Testis (tissue), 2 donors: ENCODE data around the gene VIPAS39.

Experiments used
- POLR2A ChIP-seq: fragments of 450-650 bp; IDR thresholded peaks from one replicate; pipeline ENCODE4 v1.6.1; 2017; ENCODE audit warnings: antibody characterized with exemption, mild to moderate bottlenecking, moderate library complexity
- TF ChIP-seq, protein P1 (sequence below), 3 experiments: fragments of 450-650 bp in 2 of 3; fragments of 200-600 bp in 1 of 3; sonication (generic) in 1 of 3; IDR thresholded peaks; one replicate each; pipeline ENCODE4 v1.5.1; 2016 to 2019; ENCODE audit warnings: antibody characterized with exemption in 3 of 3, mild to moderate bottlenecking in 2 of 3, moderate library complexity in 1 of 3

GRCh38 chr14:77423423-77423822 lies 34.0 kb downstream of the VIPAS39 start, which contains the start of gene NOXRED1:
- TF ChIP-seq, protein P1, sequence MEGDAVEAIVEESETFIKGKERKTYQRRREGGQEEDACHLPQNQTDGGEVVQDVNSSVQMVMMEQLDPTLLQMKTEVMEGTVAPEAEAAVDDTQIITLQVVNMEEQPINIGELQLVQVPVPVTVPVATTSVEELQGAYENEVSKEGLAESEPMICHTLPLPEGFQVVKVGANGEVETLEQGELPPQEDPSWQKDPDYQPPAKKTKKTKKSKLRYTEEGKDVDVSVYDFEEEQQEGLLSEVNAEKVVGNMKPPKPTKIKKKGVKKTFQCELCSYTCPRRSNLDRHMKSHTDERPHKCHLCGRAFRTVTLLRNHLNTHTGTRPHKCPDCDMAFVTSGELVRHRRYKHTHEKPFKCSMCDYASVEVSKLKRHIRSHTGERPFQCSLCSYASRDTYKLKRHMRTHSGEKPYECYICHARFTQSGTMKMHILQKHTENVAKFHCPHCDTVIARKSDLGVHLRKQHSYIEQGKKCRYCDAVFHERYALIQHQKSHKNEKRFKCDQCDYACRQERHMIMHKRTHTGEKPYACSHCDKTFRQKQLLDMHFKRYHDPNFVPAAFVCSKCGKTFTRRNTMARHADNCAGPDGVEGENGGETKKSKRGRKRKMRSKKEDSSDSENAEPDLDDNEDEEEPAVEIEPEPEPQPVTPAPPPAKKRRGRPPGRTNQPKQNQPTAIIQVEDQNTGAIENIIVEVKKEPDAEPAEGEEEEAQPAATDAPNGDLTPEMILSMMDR (IDR thresholded peaks at IDR 0.05): no peak
- no peak for TF ChIP-seq POLR2A
